ENCODE results near the gene NUDT22.
A peak's percentile ranks its signal among the peaks of the same experiment; 100 is the strongest.
"Not testable (repeated sequence)": the region's sequence is repeated elsewhere in the genome, so short reads cannot be mapped to it uniquely, and the experiment has no call there.

NUDT22 gene

GRCh38 chr11:64245401-64245796, 19.3 kb downstream of the NUDT22 start:
- no peak for DNase-seq

DNA sequence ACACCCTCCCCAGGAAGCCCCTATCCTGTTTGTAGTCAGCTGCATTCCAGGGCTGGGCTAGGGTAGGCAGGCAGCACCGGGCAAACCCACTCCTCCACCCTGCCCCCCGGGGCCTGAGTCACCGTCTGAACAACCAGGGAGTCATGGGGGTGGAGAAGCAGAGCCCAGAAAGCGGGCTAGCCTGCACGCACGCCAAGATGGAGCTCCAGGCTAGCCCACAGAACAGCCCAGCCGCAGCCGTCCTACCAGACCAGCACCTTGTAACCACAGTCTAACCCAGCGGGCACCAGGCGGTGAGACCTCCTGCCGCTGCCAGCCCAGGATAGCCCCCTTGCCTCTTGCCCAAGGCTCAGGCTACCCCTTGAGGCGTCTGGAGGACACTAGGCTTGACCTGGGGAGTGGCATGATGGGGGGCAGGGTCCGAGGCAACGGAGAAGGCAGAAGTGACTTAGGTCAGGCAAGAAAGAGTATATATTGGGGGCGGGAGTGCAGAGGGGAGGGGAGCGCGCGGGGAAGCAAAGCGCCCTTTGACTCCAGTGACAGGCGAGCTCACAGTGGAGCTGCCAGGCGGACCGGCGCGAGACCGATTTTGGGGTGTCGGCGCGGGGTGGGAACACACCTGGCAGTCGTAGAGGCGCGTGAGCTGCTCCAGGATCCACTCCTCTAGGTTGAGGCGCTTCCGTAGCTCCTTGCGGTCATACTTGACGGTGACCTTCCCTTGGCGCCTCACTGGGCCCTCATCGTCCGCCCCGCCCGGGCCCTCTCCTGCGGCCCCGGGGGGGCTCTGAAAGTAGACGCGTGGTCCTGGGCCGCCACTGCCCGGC, 19.9 kb downstream of the NUDT22 start:
- DNase-seq, result peak; percentile 72

- DNase-seq, result not testable (repeated sequence)
These were observed 20.5 kb downstream of the NUDT22 start for GRCh38 chr11:64246621-64246870.

DNA sequence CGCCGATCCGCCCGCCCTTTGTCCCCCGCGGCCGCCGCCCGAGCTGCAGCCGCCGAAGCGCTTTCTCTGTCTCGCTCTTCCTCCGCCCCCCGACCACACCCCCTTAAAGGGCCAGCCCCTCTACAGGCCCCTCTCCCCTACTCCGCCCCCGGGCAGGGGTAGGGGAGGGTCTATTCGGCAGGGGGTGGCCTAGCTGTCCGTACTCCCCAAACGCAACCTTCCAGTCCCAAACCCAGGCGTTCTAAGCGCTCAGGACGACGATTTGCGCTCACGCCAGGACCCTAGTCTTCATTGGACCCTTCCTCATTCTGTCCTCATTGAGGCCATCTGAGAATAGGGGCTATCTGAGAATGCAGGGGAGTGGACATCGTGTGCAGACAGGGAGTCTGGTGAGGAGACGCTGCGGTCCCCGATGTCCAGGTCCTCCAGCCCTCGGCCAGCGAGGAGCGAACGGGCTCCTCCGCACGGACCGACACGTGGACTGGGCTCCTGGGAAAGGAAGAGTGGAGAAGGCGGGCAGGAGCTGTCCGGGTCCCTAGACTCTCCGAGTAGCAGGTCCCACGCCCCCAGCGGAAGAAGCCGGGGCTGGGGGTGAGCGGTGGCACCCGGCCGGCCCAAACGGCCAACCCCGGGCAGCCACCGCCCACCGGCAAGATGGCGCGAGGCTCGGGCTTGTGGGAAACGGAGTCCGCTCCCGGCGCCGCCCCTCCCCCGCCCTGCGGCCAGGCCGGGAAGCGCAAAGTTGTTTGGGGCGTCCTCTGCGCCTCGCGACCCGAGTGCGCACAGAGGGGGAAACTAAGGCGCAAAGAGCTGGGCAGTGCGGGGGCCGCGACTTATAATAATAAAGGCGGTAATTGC, 21.0 kb downstream of the NUDT22 start, which contains the start of gene PPP1R14B:
Gene PPP1R14B (minus strand): TSS at position 73 of the 858 bp plus-strand sequence. CDS start 270 bp downstream, outside the sequence.
- DNase-seq, result peak; percentile 77

- DNase-seq, result no peak
These were observed 21.9 kb downstream of the NUDT22 start for GRCh38 chr11:64247729-64248531.

DNA sequence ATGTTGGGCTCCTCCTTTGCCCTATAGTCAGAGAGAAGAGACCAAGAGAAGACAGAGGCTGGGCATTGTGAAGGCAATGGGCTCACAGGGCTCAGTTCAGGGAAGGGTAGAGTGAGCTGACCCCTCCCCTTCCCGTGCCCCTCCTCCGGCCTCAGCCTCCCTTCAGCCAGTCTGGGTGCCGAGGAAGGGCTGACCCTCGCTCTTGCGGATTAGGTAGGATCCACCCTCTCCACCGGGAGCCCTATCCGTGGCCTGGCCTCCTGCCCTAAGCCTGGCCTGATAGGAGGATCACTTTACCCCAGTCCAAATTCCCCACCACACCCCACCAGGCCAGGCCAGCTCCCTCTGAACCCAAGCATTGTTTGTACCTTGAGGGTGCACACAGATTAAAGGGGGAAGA, 22.5 kb downstream of the NUDT22 start:
- no peak for DNase-seq

DNA sequence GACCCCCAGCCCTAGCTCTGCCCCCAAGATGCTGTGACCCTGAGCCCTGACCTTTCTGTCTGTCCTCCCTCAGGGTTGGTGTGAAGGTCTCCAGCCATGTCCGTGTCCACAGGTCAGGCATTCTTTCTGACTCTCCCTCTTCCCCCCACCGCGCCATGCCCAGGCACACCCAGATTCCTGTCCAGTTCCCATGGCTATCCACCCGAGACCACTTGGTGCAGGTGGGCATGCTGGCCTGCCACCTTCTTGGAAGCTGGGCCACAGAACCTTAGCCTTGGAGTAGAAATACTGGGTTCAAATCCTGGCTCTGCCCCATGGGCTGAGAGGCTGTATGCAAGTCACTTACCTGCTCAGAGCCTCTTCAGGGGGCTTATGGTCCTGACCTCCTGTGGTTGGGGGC, 23.0 kb downstream of the NUDT22 start:
- DNase-seq, result no peak

DNA sequence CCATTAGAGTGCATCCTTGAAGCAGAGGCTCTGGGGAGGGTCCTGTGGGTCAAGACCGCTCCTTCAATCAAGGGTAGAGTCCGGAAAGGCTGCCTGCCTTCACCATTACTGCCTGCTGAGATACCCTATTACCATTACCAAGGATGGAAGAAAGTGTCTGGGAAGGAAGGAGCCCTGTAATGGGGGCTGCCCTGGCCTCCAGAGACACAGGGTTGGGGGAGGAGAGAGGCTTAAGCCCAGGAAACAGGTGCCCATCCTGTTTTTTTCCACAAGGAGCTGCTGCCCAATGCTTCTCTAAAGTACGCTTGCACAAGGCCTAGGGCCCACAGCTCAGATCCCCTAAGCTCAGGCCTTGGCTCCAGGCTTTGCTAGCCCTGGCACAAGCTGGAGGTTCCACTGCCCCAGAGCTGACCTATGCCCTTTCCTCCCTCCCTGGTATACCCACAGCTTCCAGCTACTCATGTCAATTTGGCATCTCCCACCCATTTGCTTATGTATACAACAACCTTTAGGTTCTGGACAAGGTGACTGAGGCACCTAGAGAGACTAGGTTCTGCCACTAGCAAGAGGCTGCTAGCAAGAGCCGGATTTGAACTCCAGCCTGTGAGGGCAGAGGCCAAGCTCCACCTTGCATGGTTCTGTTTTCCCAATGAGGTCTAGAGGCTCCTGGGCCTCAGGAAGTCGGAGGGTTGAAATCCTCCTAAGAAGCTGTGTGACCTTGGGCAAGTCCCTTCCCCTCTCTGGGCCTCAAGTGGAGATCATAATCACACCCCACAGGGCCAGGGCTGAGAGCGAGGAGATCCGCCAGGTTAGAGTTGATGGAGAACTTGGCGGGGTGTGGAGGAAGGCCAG, 23.7 kb downstream of the NUDT22 start:
- DNase-seq, result no peak

- DNase-seq, result no peak
These were observed 24.4 kb downstream of the NUDT22 start for GRCh38 chr11:64250415-64251015.

- peak; percentile 86 for DNase-seq
These were observed 25.1 kb downstream of the NUDT22 start, which contains the start of gene PLCB3 for GRCh38 chr11:64251016-64251752. Gene PLCB3 (plus strand): TSS chr11:64251530. CDS start chr11:64251650, 120 bp downstream.

DNA sequence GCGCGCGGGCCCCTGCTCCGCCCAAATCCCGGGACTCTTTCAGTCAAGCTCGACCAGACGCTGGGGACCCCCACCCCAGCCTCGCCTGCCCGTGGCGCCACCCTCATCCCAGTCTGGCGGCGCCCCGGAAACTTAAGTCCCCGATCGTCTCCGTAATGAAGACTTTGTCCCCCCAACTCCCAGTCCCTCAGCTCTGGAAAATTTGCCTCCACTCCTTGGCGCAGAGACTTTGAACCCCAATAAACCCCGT, 25.6 kb downstream of the NUDT22 start:
- no peak for DNase-seq

DNA sequence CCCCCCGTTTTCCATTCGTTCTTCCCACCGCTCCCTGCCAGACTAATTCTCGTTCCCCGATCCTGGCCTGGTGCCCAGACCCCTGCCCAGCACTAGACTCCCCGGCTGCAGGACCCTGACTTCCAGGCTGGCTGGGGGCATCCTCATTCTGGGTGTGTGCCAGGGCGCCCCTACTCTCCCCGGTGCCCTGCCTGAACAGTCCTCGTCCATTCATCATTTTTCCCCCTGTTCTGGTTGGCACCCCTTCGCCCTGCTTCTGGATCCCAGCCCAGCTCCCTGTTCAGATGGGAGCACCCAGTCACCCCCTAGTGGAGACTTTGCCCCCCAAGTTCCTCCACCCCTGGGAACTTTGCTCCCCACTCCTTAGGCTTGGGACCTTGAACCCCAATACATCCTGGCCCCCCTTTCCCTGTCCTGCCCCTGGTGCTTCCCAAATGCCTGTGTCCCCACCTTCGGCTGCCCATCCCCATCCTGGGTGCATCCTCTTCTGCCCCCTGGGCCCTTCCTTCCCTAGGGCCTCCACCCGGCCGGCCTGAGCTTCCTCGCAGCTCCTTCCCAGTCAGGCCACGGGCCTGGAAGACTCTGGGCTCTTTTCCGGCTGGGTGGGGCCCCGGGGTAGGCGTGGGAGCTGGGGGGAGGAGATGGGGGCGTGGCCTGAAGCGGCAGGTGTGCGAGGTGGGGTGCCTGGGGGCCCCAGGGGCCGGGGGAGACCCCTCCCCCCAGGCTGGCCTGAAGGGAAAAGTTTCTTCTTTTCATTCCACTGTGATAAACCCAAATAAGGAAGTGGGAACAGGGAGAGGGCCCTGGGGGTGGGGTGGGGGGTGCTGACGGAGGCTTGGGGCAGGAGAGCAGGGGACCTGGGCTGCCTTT, 26.2 kb downstream of the NUDT22 start:
- peak; percentile 43 for DNase-seq

DNA sequence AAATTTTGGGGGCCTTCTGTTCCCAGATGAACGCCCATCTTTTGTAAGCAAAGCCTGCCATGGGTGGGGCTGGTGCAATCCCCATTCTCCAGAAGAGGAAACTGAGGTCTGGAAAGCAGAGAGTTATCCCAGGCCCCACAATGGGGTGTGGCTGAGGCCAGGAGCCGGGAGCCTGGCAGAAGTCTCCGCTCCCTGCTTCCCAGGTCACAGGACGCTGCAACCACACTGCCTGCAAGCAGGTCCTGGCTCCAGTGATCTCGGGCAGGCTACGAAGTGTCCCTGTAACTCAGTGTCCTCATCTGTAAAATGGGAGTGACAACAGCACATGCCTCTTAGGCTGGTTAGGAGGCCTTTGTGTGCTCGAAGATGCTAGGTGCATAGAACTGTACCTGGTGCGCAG, 27.0 kb downstream of the NUDT22 start:
- DNase-seq, result no peak

- no peak for DNase-seq
These were observed 27.4 kb downstream of the NUDT22 start for GRCh38 chr11:64253481-64253880.

- no peak for DNase-seq
These were observed 28.3 kb downstream of the NUDT22 start for GRCh38 chr11:64254326-64254725.

DNA sequence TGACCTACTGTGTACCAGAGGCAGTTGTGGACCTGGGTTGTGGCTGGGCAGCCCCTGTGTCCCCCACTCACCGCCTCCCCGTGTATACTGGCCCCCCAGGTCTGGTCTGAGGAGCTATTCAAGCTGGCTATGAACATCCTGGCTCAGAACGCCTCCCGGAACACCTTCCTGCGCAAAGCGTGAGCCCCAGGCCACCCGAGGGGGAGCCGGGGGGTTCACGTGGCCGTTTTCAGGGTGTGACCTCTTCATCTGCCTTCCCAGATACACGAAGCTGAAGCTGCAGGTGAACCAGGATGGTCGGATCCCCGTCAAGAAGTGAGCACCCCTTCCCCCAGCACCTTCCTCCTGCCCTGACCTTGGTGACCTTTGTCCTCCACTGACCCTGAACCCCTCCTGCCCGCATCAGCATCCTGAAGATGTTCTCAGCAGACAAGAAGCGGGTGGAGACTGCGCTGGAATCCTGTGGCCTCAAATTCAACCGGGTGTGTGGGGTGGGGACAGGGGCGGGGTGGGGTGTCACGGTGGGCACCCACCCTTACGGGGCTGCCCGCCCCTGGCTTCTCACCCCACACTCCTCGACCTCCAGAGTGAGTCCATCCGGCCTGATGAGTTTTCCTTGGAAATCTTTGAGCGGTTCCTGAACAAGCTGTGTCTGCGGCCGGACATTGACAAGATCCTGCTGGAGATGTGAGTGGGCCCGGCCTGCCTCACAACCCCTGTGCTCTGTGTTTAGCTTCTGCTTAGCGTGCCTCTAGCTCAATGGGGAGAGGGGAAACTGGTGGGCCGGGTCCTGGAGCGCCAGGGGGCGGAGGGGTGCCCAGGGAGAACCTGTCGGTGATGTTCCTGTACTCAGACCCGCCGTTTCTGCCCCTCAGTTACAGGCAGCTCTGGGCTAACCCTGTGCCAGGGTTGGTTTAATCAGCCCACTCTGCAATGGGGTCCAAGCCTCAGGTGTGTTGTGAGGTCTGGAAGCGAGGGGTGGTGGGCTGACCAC, 29.4 kb downstream of the NUDT22 start:
- no peak for DNase-seq

DNA sequence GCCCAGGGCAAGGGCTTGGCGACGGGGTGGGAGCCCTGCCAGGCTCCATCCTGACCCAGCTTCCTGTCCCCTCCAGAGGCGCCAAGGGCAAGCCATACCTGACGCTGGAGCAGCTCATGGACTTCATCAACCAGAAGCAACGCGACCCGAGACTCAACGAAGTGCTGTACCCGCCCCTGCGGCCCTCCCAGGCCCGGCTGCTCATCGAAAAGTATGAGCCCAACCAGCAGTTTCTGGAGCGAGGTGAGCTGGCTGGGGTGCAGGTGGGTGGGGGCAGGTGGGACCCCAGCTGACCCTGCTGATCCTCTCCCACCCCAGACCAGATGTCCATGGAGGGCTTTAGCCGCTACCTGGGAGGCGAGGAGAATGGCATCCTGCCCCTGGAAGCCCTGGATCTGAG, 30.2 kb downstream of the NUDT22 start:
- no peak for DNase-seq

- no peak for DNase-seq
These were observed 32.3 kb downstream of the NUDT22 start for GRCh38 chr11:64258356-64258755.

- no peak for DNase-seq
These were observed 33.0 kb downstream of the NUDT22 start for GRCh38 chr11:64258946-64259532.
